Progenitor cell of endocrine pancreas (in vitro differentiated cells): ENCODE results near the gene HSPA12A. TPM values are rescaled to one million over a fixed set of nuclear protein-coding genes. Genes with fewer than 3 reads are reported as not detected.

Experiments used
- DNase-seq: peaks from one replicate; pipeline ENCODE4 v3.0.0; 2021; ENCODE audit warnings: low spot score; ENCODE audit not compliant: unreplicated experiment
- H3K27ac Mint-ChIP-seq: 2 replicates; pipeline ENCODE4 v1.8.0; 2021; ENCODE audit warnings: mild to moderate bottlenecking, moderate library complexity, mixed read lengths
- H3K27me3 Mint-ChIP-seq: 2 replicates; pipeline ENCODE4 v1.8.0; 2021; ENCODE audit warnings: mixed read lengths
- H3K36me3 Mint-ChIP-seq: 2 replicates; pipeline ENCODE4 v1.8.0; 2022; ENCODE audit warnings: mixed read lengths; ENCODE audit not compliant: insufficient read depth
- H3K4me1 Mint-ChIP-seq: 2 replicates; pipeline ENCODE4 v1.8.0; 2021; ENCODE audit warnings: low read depth, mixed read lengths
- H3K4me3 Mint-ChIP-seq: 2 replicates; pipeline ENCODE4 v1.8.0; 2021; ENCODE audit warnings: low read depth, mild to moderate bottlenecking, moderate library complexity, mixed read lengths
- H3K9me3 Mint-ChIP-seq: 2 replicates; pipeline ENCODE4 v1.8.0; 2021; ENCODE audit warnings: low read depth, mixed read lengths
- total RNA-seq: library from RNA; stranded (reverse); gene quantifications from 2 replicates; pipeline ENCODE4 v1.2.1, GENCODE V29; 2021
- TF ChIP-seq, protein P1 (sequence below): fragments of 200-600 bp; sonication (generic); IDR thresholded peaks from one replicate; pipeline ENCODE4 v1.5.0; 2021; ENCODE audit warnings: antibody characterized with exemption, mild to moderate bottlenecking; ENCODE audit not compliant: unreplicated experiment

HSPA12A gene
- total RNA-seq, 1 donor from 2014 or later, result 9.1 TPM

DNA sequence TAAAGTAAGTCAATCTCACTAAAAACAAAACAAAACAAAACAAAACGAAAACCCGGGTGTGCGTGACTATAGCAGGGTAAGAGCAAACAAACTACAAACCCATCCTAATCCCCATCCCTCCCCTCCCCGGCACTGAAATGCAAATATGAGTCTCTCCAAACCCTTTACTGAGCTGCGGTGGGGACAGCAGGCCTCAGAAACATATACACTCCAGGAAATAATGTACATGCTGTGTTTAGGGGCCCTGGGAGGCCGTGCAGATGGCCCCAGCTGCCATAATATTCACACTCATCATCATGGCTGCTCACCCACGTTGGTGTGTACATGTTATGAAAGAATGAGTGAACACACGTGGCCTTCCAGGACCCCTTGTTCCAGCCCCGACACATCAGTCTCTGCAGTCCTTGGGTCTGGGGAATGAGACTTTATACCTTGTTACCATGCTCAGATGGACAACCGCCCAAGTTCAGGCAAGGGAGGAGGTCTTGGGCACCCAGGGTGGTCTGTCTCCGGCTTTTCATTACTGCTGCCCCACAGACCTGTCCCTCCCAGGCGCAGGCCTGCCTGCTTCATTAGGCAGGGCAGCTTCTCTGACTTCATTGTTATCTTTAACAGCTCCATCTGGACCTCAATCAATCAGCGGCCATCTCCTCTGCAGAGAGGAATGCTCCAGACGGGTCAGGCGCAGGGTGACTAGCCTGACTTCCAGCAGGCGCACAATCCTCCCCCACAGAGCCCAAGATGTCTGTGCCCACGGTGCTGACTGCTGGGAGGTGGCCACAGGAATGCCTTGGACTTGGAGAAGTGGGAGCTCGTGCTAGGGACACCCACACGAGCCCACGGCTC lies 20.6 kb downstream of the HSPA12A start:
- H3K4me1 Mint-ChIP-seq, result peaks cover 20% of the 10 kb centered on the region
- H3K36me3 Mint-ChIP-seq, result no peaks in the 10 kb centered on the region
- no peak for DNase-seq
- H3K4me3 Mint-ChIP-seq, result no peak overlapping the region
- peak overlapping the region; percentile 49 for H3K27ac Mint-ChIP-seq
- TF ChIP-seq, protein P1, sequence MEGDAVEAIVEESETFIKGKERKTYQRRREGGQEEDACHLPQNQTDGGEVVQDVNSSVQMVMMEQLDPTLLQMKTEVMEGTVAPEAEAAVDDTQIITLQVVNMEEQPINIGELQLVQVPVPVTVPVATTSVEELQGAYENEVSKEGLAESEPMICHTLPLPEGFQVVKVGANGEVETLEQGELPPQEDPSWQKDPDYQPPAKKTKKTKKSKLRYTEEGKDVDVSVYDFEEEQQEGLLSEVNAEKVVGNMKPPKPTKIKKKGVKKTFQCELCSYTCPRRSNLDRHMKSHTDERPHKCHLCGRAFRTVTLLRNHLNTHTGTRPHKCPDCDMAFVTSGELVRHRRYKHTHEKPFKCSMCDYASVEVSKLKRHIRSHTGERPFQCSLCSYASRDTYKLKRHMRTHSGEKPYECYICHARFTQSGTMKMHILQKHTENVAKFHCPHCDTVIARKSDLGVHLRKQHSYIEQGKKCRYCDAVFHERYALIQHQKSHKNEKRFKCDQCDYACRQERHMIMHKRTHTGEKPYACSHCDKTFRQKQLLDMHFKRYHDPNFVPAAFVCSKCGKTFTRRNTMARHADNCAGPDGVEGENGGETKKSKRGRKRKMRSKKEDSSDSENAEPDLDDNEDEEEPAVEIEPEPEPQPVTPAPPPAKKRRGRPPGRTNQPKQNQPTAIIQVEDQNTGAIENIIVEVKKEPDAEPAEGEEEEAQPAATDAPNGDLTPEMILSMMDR, result no peak
- no peaks in the 10 kb centered on the region for H3K27me3 Mint-ChIP-seq
- no peaks in the 10 kb centered on the region for H3K9me3 Mint-ChIP-seq

DNA sequence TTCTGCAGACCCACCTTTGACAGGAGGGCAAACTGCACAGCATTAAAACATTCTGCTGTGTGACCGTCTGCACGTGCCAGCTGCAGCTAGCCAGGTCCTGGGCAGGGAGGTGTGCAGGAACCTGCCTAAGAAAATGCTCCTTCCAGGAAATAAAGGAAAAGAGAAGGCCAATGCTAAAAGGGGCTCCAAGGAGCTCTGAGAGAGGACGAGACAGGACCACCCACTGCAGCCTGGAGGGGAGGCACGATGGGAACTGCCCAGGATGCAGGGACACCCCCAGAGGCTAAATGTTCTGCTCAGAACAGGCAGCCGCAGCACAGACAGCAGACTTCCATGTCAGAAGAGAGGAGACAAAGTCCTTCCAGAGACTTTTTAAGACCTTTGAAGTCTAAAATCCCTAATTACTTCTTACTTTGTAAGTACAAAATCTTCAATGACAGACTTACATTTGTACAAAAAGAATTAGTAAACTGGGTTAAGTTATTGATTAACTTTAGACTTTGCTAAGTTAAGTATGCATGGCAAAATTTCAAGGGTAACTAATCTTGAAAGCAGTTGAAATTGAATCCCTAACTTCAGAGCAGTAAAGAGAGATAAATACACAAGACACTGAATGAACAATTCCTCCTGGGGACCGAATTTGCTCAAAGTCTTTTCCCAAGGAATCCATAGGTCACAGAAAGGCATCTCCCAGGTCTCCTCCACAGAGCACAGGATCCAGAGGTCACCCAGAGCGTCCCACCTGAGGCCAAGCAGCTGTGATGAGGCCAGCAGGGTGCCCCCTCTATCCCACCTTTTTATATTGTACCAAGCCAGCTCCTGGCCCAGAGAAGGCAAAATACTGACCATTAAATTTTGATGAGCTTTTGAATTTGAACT lies 21.5 kb downstream of the HSPA12A start:
- Mint-ChIP-seq H3K9me3 (no peaks in the 10 kb centered on the region), H3K4me1 (peaks cover 20% of the 10 kb centered on the region), H3K27ac (no peak overlapping the region), H3K36me3 (no peaks in the 10 kb centered on the region), H3K27me3 (no peaks in the 10 kb centered on the region), H3K4me3 (no peak overlapping the region)
- TF ChIP-seq, protein P1, result no peak
- no peak for DNase-seq

GRCh38 chr10:116720241-116720643 lies 22.1 kb downstream of the HSPA12A start:
- Mint-ChIP-seq H3K27me3 (no peaks in the 10 kb centered on the region), H3K4me3 (no peak overlapping the region), H3K4me1 (peaks cover 20% of the 10 kb centered on the region), H3K27ac (no peak overlapping the region), H3K9me3 (no peaks in the 10 kb centered on the region), H3K36me3 (no peaks in the 10 kb centered on the region)
- DNase-seq, result no peak
- TF ChIP-seq, protein P1, result no peak

GRCh38 chr10:116719804-116720203 lies 22.6 kb downstream of the HSPA12A start:
- H3K27ac Mint-ChIP-seq, result no peak overlapping the region
- H3K4me3 Mint-ChIP-seq, result no peak overlapping the region
- no peaks in the 10 kb centered on the region for H3K36me3 Mint-ChIP-seq
- H3K4me1 Mint-ChIP-seq, result peaks cover 20% of the 10 kb centered on the region
- H3K9me3 Mint-ChIP-seq, result no peaks in the 10 kb centered on the region
- TF ChIP-seq, protein P1, result no peak
- DNase-seq, result no peak
- H3K27me3 Mint-ChIP-seq, result peaks cover under 1% of the 10 kb centered on the region

GRCh38 chr10:116718058-116718457 lies 24.3 kb downstream of the HSPA12A start:
- Mint-ChIP-seq H3K9me3 (no peaks in the 10 kb centered on the region), H3K27me3 (peaks cover 4% of the 10 kb centered on the region), H3K36me3 (no peaks in the 10 kb centered on the region), H3K4me3 (no peak overlapping the region), H3K27ac (no peak overlapping the region), H3K4me1 (peaks cover 20% of the 10 kb centered on the region)
- DNase-seq, result no peak
- TF ChIP-seq, protein P1, result no peak
